Activated CD4-positive, alpha-beta T cell treated with anti-CD3 and anti-CD28 coated beads, Interleukin-2, amount 50 U/mL, for 16 hours (primary cell): Measurements from ENCODE around the gene ZNG1C.
"Not testable (repeated sequence)": the region's sequence is repeated elsewhere in the genome, so short reads cannot be mapped to it uniquely, and the experiment has no call there.

Experiments used
- DNase-seq: peaks from one replicate; pipeline ENCODE4 v3.0.0-alpha.2; 2020

ZNG1C gene

DNA sequence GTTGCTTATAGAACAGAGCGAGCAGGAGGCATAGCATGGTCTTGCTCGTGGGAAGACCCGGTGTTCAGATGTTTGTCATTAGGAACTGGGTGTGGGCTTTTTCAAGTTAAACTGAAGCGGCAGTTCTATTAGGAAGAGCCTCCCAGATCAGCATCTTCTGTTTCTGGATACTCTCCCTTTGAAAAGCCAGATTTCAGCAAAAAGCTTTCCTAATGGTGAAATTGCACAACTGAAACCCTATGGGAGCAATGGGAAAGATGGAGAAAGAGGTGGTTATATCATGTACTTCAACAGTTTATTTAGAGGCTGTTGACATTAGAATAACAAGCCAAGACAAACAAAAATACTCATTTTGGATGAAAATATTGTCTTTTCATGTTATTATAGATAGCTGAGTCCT is 102.2 kb downstream of the ZNG1C start:
- DNase-seq = not testable (repeated sequence)
